Activated T-cell treated with anti-CD3 and anti-CD28 coated beads, Interleukin-2, amount 50 U/mL, for 1 hour (primary cell): ENCODE measurements around the gene TTC9C.
"Not testable (repeated sequence)": the region's sequence is repeated elsewhere in the genome, so short reads cannot be mapped to it uniquely, and the experiment has no call there.

Experiments used
- DNase-seq: peaks from one replicate; pipeline ENCODE4 v3.0.0-alpha.2; 2020

TTC9C gene

GRCh38 chr11:62710001-62710345 lies 18.3 kb upstream of the TTC9C start:
- no peak for DNase-seq

GRCh38 chr11:62712276-62712812 lies 15.9 kb upstream of the TTC9C start:
- DNase-seq = no peak

- DNase-seq = no peak
Measured at GRCh38 chr11:62712861-62713260, 15.4 kb upstream of the TTC9C start.

GRCh38 chr11:62713343-62713742 lies 14.9 kb upstream of the TTC9C start:
- DNase-seq = no peak

GRCh38 chr11:62715150-62716130 lies 12.8 kb upstream of the TTC9C start:
- no peak for DNase-seq

- DNase-seq = no peak
Measured at GRCh38 chr11:62716206-62716605, 12.1 kb upstream of the TTC9C start.

GRCh38 chr11:62716816-62717215 lies 11.5 kb upstream of the TTC9C start:
- no peak for DNase-seq

- DNase-seq = no peak
Measured at GRCh38 chr11:62719302-62719978, 8.8 kb upstream of the TTC9C start.

GRCh38 chr11:62721994-62722393 lies 6.3 kb upstream of the TTC9C start:
- DNase-seq = no peak

- peak; percentile 1 for DNase-seq
Measured at GRCh38 chr11:62724171-62724570, 4.1 kb upstream of the TTC9C start.

- no peak for DNase-seq
Measured at GRCh38 chr11:62725646-62726045, 2.6 kb upstream of the TTC9C start.

- DNase-seq = no peak
Measured at GRCh38 chr11:62726156-62726914, 2.0 kb upstream of the TTC9C start.

GRCh38 chr11:62726915-62727164 lies 1.4 kb upstream of the TTC9C start:
- DNase-seq = no peak

- peak; percentile 98 for DNase-seq
Measured at GRCh38 chr11:62727165-62727871, 968 bp upstream of the TTC9C start, which contains the start of gene HNRNPUL2. HNRNPUL2 (minus strand) TSS chr11:62727457; CDS start chr11:62727156, 301 bp downstream.

GRCh38 chr11:62727872-62728170 lies 465 bp upstream of the TTC9C start:
- peak; percentile 78 for DNase-seq

- not testable (repeated sequence) for DNase-seq
Measured at GRCh38 chr11:62730076-62730475, 1.8 kb downstream of the TTC9C start.

GRCh38 chr11:62732830-62733229 lies 4.5 kb downstream of the TTC9C start:
- no peak for DNase-seq

GRCh38 chr11:62737196-62737595 lies 8.9 kb downstream of the TTC9C start:
- no peak for DNase-seq

GRCh38 chr11:62747475-62748160 lies 19.3 kb downstream of the TTC9C start:
- no peak for DNase-seq

GRCh38 chr11:62749931-62750330 lies 21.6 kb downstream of the TTC9C start:
- not testable (repeated sequence) for DNase-seq

- no peak for DNase-seq
Measured at GRCh38 chr11:62752177-62752785, 24.0 kb downstream of the TTC9C start.
